HepG2 (cell line): ENCODE measurements around the gene CENPK.

Source experiments
- CBX2 ChIP-seq, 2 experiments: fragments of 200-600 bp in 1 of 2; sonication (generic); formaldehyde crosslinking in 1 of 2; IDR thresholded peaks; 2 replicates each; pipeline versions ENCODE4 v1.7.0 to v1.8.1; 2018 to 2022; ENCODE audit warnings: low read depth in 2 of 2, low read length in 1 of 2, mild to moderate bottlenecking in 1 of 2, missing genetic modification reagents in 1 of 2
- SP2 ChIP-seq: sonication (generic); formaldehyde crosslinking; IDR thresholded peaks from 2 replicates; pipeline ENCODE4 v1.5.1; 2020; ENCODE audit warnings: mild to moderate bottlenecking, missing genetic modification reagents
- ZMAT3 ChIP-seq: sonication (generic); formaldehyde crosslinking; conservative IDR thresholded peaks from 2 replicates; pipeline ENCODE4 v1.7.0; 2021; ENCODE audit warnings: missing genetic modification reagents

- no peak for TF ChIP-seq ZMAT3 (CRISPR knock-in tag)
- TF ChIP-seq CBX2 (IDR thresholded peaks at IDR 0.05; ENCODE audit: low read depth, low read length) = no peak
- no peak for TF ChIP-seq CBX2 (CRISPR knock-in tag; IDR thresholded peaks at IDR 0.05; ENCODE audit: low read depth)
- no peak for TF ChIP-seq SP2
Observed at GRCh38 chr5:65555287-65555686, 7.7 kb downstream of the CENPK start.
